GM12872 (cell line): ENCODE measurements around the gene DEXI.

ENCODE experiments used
- CTCF ChIP-seq: IDR thresholded peaks from 3 replicates; pipeline ENCODE4 v1.5.1; 2011; ENCODE audit warnings: low read depth, mild to moderate bottlenecking, low read length, moderate library complexity; ENCODE audit not compliant: insufficient read depth

Gene DEXI

GRCh38 chr16:10902999-10903398, 39.3 kb downstream of the DEXI start:
- no peak for TF ChIP-seq CTCF

DNA sequence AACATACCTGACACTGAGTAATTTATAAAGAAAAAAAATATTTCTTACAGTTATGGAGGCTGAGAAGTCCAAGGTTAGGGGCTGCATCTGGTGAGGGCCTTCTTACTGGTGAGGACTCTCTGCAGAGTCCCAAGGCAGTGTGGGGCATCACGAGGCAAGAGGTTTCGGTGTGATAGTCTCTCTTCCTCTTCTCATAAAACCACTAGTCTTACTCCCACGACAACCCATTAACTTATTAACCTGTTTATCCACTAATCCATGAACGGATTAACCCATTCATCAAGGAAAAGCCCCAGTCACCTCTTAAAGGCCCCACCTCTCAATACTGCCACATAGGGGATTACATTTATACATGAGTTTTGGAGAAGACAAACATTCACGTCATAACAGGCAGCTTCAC, 45.1 kb downstream of the DEXI start:
- no peak for TF ChIP-seq CTCF

DNA sequence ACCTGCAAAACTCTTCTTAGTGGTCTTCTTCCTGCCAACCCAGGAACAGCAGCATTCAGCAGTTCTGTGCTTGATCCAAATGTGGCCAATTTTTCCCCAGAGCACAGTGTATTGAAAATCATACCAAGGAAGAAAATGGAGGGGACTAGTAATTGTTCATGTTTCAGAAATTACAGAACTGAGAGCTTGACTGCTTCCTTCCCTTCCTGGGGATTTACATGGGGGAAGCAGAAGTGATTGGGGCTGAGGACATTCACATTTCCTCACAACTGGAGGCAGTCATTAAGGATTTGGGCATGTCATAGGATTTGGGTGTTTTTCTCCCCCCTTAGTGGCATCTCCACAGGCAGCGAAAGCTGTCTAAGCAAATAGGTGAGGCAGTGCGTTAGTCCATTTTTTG, 45.5 kb downstream of the DEXI start:
- no peak for TF ChIP-seq CTCF

- TF ChIP-seq CTCF, result no peak
Observed at GRCh38 chr16:10896165-10896564, 46.1 kb downstream of the DEXI start.

GRCh38 chr16:10895053-10895946, 47.0 kb downstream of the DEXI start:
- no peak for TF ChIP-seq CTCF

DNA sequence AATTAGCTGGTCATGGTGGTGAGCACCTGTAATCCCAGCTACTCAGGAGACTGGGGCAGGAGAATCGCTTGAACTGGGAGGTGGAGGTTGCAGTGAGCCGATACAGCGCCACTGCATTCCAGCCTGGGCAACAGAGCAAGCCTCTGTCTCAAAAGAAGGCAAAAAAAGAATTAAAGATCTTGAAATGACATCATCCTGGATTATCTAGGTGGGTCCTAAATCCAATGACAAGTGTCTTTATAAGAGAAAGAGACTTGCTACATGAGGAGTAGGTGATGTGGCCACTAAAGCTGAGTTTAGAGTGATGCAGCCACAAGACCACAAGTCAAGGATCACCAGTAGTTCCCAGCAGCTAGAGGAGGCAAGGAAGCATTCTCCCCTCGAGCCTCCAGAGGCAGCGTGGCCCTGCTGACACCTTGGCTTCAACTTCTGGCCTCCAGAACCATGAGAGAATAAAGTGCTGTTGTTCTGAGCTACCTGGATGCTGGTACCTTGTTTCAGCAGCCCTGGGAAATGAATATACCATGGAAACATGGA, 49.4 kb downstream of the DEXI start:
- TF ChIP-seq CTCF, result no peak

- no peak for TF ChIP-seq CTCF
Observed at GRCh38 chr16:10889855-10890254, 52.4 kb downstream of the DEXI start.
